COLO668 (cell line): ENCODE data around the gene MAML2.

Source experiments
- DNase-seq: peaks from one replicate; lab custom pipeline; 2025; ENCODE audit not compliant: unreplicated experiment; lab: John Stamatoyannopoulos, UW

The MAML2 gene

GRCh38 chr11:96137373-96137772, 205.6 kb downstream of the MAML2 start:
- DNase-seq, result no peak

- no peak for DNase-seq
These were observed 206.2 kb downstream of the MAML2 start for GRCh38 chr11:96136613-96137298.

GRCh38 chr11:96134602-96135001, 208.4 kb downstream of the MAML2 start:
- DNase-seq, result no peak

DNA sequence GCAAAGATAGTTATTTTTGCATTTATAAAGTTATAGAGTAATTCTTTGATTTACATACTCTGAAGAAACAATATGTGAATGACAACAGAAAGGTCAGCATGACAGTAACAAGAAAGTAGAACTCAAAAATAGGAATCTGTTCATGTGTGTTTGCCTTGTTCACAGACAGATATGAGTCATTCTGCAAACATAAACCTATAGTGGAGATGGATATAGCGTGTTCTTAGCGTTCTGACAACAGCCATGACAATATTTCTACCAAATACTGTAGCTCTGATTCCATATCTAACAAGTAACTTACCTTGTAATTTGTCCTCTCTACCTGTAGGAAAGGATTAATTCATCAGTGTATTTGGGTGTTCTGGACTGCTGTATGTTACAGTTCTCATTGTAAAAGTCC, 210.6 kb downstream of the MAML2 start:
- DNase-seq, result no peak

DNA sequence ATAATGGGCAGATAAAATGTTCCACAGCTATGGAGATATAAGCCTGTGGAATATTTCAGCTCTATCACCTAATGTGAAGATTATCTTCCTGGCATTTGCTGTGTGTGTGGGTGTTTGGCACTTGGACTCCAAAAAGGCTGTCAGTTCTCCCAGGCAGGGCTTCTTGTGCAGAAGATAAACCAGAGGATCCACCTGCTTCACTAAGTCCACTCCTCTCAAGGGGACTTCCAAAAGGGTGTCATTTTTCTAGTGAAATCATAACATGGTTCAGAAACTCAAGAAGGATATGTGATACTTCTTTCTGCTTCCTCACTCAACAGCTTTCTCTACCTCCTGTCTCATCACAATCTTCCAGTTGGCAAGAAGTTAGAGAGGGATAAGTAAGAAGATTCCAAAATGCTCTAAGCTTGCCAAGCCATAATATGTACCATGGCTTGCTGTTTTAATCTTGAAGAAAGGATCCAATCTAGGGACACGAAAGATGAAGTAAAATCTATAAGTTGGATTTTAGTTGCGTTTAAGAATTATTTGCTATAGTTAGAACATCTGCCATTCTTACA, 212.9 kb downstream of the MAML2 start:
- no peak for DNase-seq

GRCh38 chr11:96127596-96127959, 215.4 kb downstream of the MAML2 start:
- no peak for DNase-seq

GRCh38 chr11:96126917-96127595, 215.9 kb downstream of the MAML2 start:
- DNase-seq, result no peak

DNA sequence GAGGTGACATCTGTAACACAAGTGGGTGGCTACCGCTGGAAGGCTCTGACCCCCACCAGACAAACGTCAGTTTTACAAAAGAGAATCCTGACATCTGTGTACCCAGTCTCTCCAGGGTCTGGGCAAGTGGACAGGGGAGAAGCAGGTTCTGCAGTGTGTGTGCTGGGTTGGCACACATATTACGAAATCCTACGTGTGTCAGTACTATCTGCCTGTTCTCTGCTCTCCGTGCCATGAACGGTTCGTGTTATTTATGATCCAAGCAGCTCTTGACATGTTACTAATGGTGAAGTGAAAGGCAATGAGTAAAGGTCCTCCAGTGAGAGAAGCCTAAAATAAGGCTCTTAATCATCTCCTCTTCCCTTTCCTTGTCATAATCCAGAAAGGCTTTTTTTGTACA, 217.6 kb downstream of the MAML2 start:
- DNase-seq, result no peak

DNA sequence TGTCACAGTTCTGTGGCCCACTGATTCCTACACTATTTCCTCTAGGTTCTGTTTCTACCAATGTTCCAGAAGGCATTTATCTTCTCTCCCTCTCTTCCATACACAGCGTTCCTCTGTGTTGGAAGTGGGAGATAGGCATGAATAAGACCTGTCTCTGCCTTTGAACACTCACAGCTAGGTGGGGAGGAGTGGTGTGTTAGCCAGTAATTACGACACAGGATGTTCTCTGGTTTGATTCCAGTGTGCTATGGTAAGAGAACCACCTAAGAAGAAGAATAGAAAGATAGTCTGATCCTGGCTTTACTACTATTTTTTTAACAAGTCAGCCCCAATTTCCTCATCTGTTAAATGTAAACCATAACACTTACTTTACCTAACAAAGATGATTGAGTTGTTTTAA, 218.8 kb downstream of the MAML2 start:
- DNase-seq, result no peak

- DNase-seq, result no peak
These were observed 219.7 kb downstream of the MAML2 start for GRCh38 chr11:96123301-96123700.

DNA sequence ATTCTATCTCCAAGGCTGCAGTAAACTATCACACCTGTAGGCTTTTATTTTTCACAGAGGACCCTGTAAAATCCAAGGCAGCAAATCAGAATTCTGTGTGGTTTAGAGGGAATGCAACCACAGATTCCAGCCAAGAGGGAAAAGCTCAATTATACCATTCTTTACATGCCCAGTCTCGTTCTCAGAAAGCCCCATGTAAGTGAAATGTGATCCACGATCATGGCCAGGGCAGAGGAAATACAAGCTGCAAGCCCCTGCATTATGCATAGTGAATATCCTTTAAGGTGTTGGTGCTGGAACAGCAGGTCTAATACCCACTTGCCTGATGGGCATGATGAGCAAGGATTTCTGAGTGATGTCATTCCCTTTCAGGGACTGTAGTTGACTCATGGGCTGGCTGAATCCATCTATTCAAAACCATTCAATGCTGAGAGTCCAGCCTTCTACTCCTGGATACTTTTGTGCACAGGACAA, 220.4 kb downstream of the MAML2 start:
- no peak for DNase-seq

DNA sequence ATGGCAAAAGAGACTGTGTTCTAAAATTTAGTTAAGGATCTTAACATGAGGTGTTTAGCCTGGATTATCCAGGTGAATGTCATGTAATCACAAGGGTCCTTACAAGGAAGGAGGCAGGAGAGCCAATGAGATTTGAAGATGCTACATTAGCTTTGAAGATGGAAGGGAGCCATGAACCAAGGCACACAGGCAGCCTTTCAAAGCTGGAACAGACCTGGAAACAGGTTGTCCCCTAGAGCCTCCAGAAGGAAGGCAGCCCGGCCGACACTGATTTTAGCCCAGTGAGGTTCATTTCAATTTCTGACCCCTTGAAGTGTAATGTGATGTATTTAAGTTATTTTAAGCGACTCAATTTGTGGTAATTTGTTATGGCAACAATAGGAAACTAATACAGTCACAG, 223.8 kb downstream of the MAML2 start:
- DNase-seq, result no peak

GRCh38 chr11:96116376-96116775, 226.6 kb downstream of the MAML2 start:
- DNase-seq, result no peak

DNA sequence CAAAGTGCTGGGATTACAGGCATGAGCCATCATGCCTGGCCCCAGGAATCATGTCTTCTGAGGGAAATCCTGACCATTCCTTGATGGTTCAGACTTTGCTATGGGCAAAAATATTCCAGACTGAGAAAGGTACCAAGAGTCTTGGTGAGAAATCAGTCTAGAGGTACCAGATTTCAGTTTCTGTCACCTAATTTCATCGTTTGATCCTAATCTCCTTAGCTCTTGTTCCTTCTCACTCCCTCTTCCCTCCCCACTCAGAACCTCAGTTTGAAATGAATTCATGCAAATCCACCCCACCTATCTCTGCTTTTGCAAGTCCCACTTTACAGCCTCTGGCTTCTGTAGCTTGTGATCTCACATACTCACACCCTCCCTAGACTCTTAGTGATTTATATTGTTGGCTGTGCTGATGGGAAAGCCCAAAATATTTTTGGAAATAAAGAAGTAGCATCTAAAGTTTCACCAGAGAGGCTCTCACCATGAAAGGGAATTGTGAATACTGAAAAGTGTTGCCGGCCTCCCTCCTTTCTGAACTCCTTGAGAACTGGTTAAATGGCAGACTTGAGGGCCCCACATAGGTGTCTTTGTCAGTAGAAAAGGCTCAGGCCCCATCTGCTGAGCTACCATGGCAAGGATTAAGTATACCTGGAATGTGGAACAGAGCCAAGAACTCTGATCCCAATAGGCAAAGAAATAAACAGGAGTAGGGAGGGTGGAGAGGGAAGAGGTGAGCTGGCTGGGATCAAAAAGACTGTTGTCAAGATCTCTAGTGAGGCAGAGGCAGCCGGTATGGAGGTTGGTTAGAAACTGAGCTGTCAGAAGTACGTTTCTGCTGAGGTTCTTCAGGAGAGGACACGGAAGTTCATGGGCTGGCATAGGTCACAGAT, 228.6 kb downstream of the MAML2 start:
- DNase-seq, result no peak

DNA sequence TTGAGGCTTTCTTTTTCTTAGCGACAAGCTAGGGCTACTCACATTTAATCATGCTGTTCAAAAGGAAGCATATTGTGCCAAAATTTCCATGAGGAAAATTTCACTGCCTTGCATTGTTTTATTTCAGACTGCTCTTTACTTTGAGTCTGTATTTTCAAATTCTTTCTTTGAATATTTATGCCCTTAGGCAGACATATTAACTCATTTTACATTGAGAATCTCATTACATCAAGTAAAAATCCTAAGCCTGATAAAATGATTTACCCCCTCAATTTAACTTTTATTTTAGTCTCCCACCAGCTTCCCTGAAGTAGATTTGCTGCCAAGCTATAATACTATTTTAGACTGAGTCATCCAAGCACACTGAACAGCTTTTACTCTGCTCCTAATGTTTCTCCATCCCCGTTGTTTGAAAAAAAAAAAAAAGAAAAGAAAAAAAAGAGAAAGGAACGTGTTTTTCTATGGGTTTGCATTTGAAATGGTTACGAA, 229.8 kb downstream of the MAML2 start:
- no peak for DNase-seq

DNA sequence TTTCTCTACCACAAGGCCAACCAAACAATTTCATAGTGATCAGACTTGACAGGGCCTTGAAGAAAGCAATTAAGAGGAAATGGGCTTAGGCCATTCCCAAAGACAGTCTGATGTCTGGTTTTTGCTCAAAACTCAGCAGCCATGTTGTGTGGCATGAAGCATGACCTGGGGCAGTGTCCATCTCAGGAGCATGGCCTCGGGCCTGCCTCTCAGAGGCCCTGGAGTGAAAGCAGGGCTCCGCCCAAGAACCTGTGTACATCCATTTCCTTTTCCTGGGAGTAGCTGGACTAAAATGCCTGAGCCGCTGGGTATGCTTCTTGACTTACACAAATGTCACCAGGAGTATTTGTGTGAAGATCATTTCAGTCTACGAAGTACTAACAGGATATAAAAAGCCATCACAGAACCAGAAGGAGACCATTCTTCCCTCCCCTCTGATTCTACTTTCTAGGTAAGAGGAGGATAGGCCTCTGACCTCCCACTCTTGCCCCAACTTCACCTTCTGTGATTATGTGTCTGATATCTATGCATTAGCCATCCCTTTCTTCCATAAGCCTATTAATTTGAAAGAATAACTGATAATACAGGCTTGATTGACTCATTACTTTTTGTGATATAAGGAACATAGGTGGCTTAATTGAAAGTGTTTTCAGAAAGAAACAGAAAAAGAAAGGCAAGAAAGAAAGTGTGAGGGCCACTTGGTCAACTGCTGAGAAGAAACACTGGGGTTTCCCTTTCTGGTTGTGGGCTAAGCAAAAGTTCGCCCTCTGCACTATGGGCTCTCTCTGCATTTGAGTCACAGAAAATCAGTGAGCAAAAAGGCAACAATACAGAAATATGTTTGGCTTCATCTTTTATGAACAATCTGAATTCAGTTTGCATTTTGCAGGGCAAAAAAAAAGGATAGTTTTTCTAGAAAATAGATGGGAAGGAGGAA, 230.5 kb downstream of the MAML2 start:
- no peak for DNase-seq

DNA sequence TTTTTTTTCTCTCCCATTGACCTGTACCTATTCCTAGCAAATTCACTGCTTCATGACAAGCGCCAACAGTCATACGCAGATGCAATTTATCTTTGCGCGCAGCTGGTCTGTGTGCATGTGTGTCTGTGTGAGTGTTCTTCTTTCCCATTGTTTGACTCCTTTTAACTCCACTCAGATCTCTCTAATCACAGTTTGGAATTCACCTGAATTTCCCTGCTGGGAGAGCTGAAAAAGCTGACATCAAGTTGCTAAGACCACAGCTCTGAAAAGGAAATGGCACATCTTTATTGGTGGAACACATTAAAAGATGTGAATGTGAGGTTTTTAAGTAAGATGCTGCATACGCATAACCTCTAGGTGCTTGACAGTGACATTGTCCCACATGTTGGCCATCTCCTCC, 231.7 kb downstream of the MAML2 start:
- no peak for DNase-seq

DNA sequence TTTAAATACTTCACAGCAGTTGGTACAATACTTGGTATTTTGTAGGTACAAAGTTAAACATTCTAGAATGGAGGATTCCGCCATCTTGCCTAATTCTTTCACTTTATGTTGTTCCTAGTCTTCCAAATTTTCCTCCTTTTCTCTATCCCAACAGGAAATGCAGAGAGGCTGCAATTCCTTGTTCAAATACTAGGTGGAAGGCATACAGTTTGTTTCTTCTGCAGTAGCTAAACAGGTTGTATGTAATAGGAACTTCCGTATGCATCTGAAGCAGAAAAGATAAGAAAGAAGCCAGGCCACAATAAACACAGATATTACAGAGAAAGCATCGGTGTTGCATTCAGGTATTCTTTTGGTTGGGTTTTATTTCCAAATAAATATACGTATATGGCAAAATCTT, 232.7 kb downstream of the MAML2 start:
- no peak for DNase-seq

GRCh38 chr11:96109331-96110030, 233.5 kb downstream of the MAML2 start:
- DNase-seq, result no peak
